PC-3 (cell line): Measurements from ENCODE around the gene PIGU. TPM values are rescaled to one million over a fixed set of nuclear protein-coding genes. Genes with fewer than 3 reads are reported as not detected.
A peak's percentile ranks its signal among the peaks of the same experiment; 100 is the strongest.
"Not testable (repeated sequence)": the region's sequence is repeated elsewhere in the genome, so short reads cannot be mapped to it uniquely, and the experiment has no call there.

Experiments
- ATAC-seq: fragments of 200-7000 bp; cut with Tn5 transposase; 2 replicates; pipeline ENCODE4 v1.9.1; 2020; ENCODE audit warnings: mild to moderate bottlenecking, moderate library complexity
- BruUV-seq: library from RNA; stranded (reverse); fragments of 400-500 nt; replicated peaks from 2 replicates; lab custom pipeline; 2021; lab: Mats Ljungman, UMichigan
- CTCF ChIA-PET: fragments of 300-600 bp; sonication (Branson Sonifier 250); formaldehyde crosslinking; loops from one replicate; lab custom pipeline; 2022; ENCODE audit warnings: antibody characterized with exemption; lab: Charles Lee
- POLR2A ChIA-PET: fragments of 300-600 bp; sonication (Branson Sonifier 250); formaldehyde crosslinking; loops from one replicate; lab custom pipeline; 2022; ENCODE audit warnings: antibody characterized with exemption; ENCODE audit not compliant: unreplicated experiment; lab: Charles Lee
- DNase-seq: peaks from one replicate; pipeline ENCODE4 v3.0.0-alpha.2; 2015
- H2AFZ ChIP-seq: fragments of 300-600 bp; sonication (generic); 2 replicates; pipeline ENCODE4 v1.6.0; 2016; ENCODE audit warnings: antibody characterized with exemption, low read length
- H3F3A ChIP-seq: fragments of 300-600 bp; sonication (generic); one replicate; pipeline ENCODE4 v1.6.0; 2017; ENCODE audit warnings: antibody characterized with exemption, low read length, control low read depth, mild to moderate bottlenecking; ENCODE audit not compliant: unreplicated experiment
- H3K27ac ChIP-seq: fragments of 300-600 bp; sonication (generic); 2 replicates; pipeline ENCODE4 v1.5.1; 2016; ENCODE audit warnings: mild to moderate bottlenecking, low read length
- H3K27me3 ChIP-seq: fragments of 300-600 bp; sonication (generic); 2 replicates; pipeline ENCODE4 v1.6.1; 2016; ENCODE audit warnings: low read length, mixed read lengths
- H3K36me3 ChIP-seq: fragments of 300-600 bp; sonication (generic); 2 replicates; pipeline ENCODE4 v1.6.1; 2016; ENCODE audit warnings: low read depth, mixed run types, low read length, mixed read lengths
- H3K4me1 ChIP-seq: fragments of 300-600 bp; sonication (generic); 2 replicates; pipeline ENCODE4 v1.5.1; 2016; ENCODE audit warnings: low read length; ENCODE audit not compliant: insufficient read depth
- H3K4me2 ChIP-seq: fragments of 300-600 bp; sonication (generic); 2 replicates; pipeline ENCODE4 v1.6.0; 2016; ENCODE audit warnings: low read length
- H3K4me3 ChIP-seq: fragments of 300-600 bp; sonication (generic); 2 replicates; pipeline ENCODE4 v1.5.1; 2016; ENCODE audit warnings: mild to moderate bottlenecking, low read length, mixed read lengths
- H3K79me2 ChIP-seq: fragments of 300-600 bp; sonication (generic); 2 replicates; pipeline ENCODE4 v1.6.1; 2017; ENCODE audit warnings: low read length, mixed read lengths
- H3K9ac ChIP-seq: fragments of 300-600 bp; sonication (generic); 2 replicates; pipeline ENCODE4 v1.6.0; 2016; ENCODE audit warnings: mild to moderate bottlenecking, low read length
- H3K9me2 ChIP-seq: fragments of 300-600 bp; sonication (generic); replicated peaks from 2 replicates; pipeline ENCODE4 v1.6.1; 2016; ENCODE audit warnings: mixed run types, low read length, mixed read lengths
- H3K9me3 ChIP-seq: fragments of 300-600 bp; sonication (generic); 2 replicates; pipeline ENCODE4 v1.6.1; 2016; ENCODE audit warnings: low read length, mixed read lengths
- H4K20me1 ChIP-seq: fragments of 300-600 bp; sonication (generic); 2 replicates; pipeline ENCODE4 v1.6.1; 2016; ENCODE audit warnings: low read length, mixed read lengths
- CTCF ChIP-seq: fragments of 300-600 bp; sonication (generic); conservative IDR thresholded peaks from 2 replicates; pipeline ENCODE4 v1.5.1; 2017; ENCODE audit warnings: antibody characterized with exemption, low read depth, mild to moderate bottlenecking, low read length
- EZH2 ChIP-seq: fragments of 300-600 bp; sonication (generic); IDR thresholded peaks from one replicate; pipeline ENCODE4 v1.6.1; 2017; ENCODE audit warnings: antibody characterized with exemption, mild to moderate bottlenecking, low read length; ENCODE audit not compliant: unreplicated experiment
- EZH2phosphoT487 ChIP-seq: fragments of 300-600 bp; sonication (generic); IDR thresholded peaks from 2 replicates; pipeline ENCODE4 v1.6.1; 2018; ENCODE audit warnings: mild to moderate bottlenecking, antibody characterized with exemption, low read length, borderline replicate concordance
- intact Hi-C: fragments of 100-400 bp; cut with micrococcal nuclease; formaldehyde crosslinking; loops from 2 replicates; pipeline ENCODE4 v1.9.0; 2023
- total RNA-seq: library from RNA; depleted of rRNA; stranded (reverse); fragments of >200 nt; gene quantifications from 2 replicates; pipeline ENCODE4 v1.2.3, GENCODE V29; 2014

PIGU gene
- total RNA-seq, 1 experiment from 2014 or later: 24.5 TPM

- DNase-seq (no peak), ATAC-seq (no peak)
- Histone ChIP-seq H3K4me1 (peaks cover 11% of the 10 kb centered on the region), H3K36me3 (no peaks in the 10 kb centered on the region), H3K9ac (no peak overlapping the region), H3F3A (no peaks in the 10 kb centered on the region), H3K27ac (no peak overlapping the region), H2AFZ (no peak overlapping the region), H3K4me3 (no peak overlapping the region), H3K9me2 (no peaks in the 10 kb centered on the region), H3K27me3 (no peaks in the 10 kb centered on the region), H3K79me2 (peaks cover 13% of the 10 kb centered on the region; the same call in 1 of the 2 replicates), H3K4me2 (no peak overlapping the region), H4K20me1 (no peaks in the 10 kb centered on the region; the same call in 1 of the 2 replicates), H3K9me3 (no peaks in the 10 kb centered on the region)
- no TSS peak for BruUV-seq
- intact Hi-C loops: no loop called here
- TF ChIP-seq CTCF: no peak
- TF ChIP-seq EZH2phosphoT487: no peak
- no peak for TF ChIP-seq EZH2
- ChIA-PET CTCF (no interaction called here), POLR2A (no interaction called here)
Measured at GRCh38 chr20:34663213-34663943, 13.5 kb downstream of the PIGU start.

- H3K79me2 ChIP-seq, H3K9me2 ChIP-seq, H3K9me3 ChIP-seq, intact Hi-C loops, H3K9ac ChIP-seq, CTCF ChIA-PET, H3K27ac ChIP-seq, H4K20me1 ChIP-seq, H3K36me3 ChIP-seq, H2AFZ ChIP-seq, H3K4me3 ChIP-seq, BruUV-seq, POLR2A ChIA-PET, H3K4me2 ChIP-seq, H3F3A ChIP-seq, H3K27me3 ChIP-seq: not testable (repeated sequence)
- DNase-seq (peak; percentile 60), ATAC-seq (peak; percentile 82)
- H3K4me1 ChIP-seq: peaks cover 11% of the 10 kb centered on the region
Measured at GRCh38 chr20:34661811-34662210, 15.1 kb downstream of the PIGU start.

GRCh38 chr20:34658654-34659053, 18.2 kb downstream of the PIGU start:
- CTCF ChIA-PET, H3K9me2 ChIP-seq, intact Hi-C loops, H3K27ac ChIP-seq, H3K9me3 ChIP-seq, H2AFZ ChIP-seq, H3F3A ChIP-seq, DNase-seq, H3K4me2 ChIP-seq, H3K36me3 ChIP-seq, H4K20me1 ChIP-seq, H3K4me3 ChIP-seq, POLR2A ChIA-PET, BruUV-seq, H3K79me2 ChIP-seq, ATAC-seq, H3K27me3 ChIP-seq, H3K9ac ChIP-seq: not testable (repeated sequence)
- H3K4me1 ChIP-seq: peaks cover 11% of the 10 kb centered on the region
